HG03064 (cell line): Measurements from ENCODE around the gene FAM111B.
"Not testable (repeated sequence)": the region's sequence is repeated elsewhere in the genome, so short reads cannot be mapped to it uniquely, and the experiment has no call there.

Source experiments
- ATAC-seq: cut with Tn5 transposase; IDR thresholded peaks from one replicate; pipeline ENCODE4 v1.9.1; 2021; ENCODE audit warnings: low read depth; ENCODE audit not compliant: unreplicated experiment

Gene FAM111B

DNA sequence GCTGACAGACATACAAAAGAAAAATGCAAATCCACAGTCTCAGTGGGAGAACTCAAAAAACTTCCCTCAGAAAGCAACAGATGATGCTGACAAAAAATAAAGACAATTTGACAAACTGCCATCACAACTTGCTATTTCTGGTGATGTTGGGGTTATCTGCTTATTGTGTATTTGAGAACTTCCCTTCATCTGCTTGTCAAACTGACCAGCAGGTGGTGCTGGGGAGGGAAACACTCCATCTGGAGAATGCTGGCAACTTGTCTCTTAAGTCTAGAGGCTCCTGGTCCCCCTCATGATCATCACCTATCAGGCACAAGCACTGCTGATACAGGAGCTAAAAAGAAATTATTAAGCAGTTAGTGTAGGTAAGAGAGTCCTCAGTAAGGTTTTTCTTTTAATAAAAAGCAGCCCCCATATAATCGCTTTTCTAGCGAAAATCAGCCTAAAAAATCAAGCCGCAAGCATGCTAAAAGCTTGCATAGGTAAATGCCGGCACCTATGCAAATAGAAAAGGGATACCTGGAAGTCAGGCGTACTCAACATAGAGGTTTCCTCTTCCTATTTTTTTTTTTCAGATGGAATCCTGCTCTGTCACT lies 9.8 kb upstream of the FAM111B start:
- peak; percentile 42 for ATAC-seq

DNA sequence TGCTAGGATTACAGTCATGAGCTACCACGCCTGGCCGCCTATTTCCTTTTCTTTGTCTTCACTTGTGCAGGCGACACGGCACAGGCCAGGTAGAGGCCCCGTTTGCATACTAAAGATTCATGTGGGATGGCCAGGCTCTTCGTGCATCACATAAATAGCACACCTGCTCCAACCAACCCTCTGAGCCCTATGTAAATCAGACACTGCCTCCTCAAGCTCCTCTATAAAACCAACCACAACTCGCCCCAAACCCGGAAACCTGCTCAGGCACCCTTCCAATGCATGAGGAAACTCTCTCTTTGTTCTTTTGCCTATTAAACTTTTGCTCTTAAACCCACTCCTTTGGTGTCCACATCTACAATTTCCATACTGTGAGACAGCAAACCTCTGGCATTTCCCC lies 9.1 kb upstream of the FAM111B start:
- not testable (repeated sequence) for ATAC-seq

DNA sequence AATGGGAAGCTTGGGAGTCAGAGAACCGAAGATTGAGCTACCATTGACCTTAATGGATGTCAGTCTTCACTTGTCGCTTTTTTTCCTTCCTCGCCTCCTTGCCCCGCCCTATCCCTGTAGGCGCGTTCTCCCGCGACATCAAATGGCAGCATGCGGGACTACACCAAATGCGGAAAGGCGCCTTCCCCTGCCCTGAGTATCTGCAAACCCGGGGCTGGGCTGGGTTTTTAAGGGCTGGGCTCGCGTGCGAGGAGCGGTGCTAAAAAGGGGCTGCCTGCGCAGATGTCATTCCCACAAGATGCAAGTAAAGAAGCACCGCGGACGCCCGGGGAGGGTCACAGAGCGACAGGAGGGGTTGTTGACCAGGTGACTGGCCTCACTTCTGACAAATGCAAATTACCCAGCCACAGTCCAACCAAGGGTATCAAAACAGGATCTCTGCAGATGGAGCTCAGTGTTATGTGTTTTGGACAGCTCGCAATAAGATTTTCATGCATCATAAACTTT lies 4.7 kb upstream of the FAM111B start:
- peak; percentile 60 for ATAC-seq

DNA sequence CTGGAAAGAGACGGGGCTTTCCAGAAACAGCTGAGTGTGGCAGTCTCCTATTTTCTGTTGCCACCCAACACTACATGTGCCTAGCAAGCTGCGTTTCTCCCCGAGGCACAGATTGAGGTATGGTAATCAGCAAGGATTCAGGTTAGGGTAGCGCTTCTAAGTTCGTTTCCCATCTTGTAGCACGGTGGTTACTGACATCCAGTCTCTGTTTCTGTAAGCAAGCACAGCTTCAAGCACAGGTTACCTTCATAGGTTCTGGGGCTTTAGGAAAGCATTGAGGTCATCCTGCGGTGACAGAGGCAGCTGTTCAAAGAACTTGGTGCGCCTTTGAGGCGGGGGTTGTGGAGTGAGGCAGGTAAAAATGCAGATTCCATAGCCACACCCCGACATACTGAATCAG lies 684 bp downstream of the FAM111B start:
- ATAC-seq: peak; percentile 32

DNA sequence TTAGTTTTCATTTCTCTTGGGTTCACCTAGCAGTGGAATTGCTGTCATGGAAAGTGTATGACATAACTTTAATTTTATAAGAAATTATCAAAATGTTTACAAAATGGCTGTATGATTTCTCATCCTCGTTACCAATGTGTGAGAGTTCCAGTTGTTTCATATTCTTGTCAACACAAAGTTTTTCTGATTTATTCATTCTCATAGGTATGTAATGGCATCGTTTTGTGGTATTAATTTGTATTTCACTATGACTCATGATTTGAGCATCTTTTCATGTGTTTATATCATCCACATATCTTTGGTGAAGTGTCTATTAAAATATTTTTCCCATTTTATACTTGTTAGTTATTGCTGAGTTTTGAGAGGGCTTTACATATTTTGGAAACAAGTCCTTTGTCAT lies 5.5 kb downstream of the FAM111B start:
- no peak for ATAC-seq

DNA sequence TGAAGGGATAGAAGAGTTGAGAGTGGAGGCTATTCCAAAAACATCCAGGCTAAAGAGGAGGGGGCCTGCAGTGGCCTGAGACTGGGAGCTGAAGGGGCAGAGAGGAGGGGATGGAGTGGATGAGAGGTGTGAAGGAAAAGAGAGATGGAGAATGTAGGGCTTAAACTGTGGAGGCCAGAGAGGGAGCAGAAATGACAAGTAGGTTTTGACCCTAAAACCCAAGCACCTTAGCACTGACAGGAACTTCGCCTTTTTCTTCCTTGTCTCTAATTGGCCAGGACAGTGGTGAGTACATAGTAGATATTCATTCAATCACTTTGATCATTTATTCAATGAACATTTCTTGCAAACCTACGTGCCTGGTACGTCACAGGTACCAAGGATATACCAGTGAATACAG lies 7.3 kb downstream of the FAM111B start:
- ATAC-seq: no peak

DNA sequence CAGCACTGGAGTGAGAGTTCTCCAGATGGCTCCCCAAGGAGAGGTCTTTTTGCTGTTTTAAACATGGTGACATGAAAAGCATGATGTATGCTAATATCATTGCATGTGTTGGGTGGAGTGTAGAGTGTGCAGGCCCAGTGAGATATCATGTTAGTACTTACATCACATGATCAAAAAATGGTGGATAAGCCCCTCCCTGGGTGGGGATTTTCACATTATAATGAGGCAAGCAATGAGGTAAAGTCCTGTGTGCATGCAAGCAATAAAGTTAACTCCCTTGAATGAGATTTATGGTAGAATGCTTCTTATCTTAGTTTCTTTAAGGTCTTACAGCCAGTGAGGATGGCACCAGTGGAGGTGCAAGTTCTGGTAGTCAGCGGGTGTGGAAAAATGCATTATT lies 8.5 kb downstream of the FAM111B start:
- no peak for ATAC-seq

DNA sequence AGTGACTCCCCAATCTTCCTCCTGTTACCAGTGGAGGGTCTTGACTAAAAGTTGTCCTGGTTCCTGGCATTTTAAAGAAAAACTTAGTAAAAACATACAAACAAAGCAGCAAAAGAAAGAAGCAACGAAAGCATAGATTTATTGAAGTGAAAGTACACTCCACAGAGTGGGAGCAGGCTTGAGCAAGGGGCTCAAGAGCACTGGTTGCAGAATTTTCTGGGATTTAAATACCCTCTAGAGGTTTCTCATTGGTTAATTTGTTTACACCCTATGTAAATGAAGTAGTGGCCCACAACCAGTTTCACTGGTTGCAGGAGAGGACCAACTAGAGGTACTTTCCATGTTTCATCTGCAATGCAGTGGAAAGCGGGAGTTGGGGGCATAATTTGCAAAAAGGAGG lies 10.7 kb downstream of the FAM111B start:
- ATAC-seq: no peak

DNA sequence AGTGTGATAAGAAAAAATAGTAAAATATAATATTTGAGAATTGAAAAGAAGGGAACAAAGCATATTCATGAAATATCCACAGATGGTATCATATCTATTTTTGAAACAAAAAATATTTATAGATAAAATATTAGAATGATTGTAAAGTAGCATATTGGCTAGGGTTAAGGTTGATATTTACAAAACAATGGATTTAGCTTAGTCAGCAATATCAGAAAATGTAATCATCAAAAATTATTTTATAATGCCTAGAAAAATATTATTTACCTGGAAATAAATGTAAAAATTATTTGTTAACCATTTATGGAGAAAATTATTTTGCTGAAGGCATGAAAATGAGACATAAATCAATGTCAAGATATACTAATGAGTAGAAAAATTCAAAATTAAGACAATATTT lies 12.8 kb downstream of the FAM111B start:
- ATAC-seq: no peak

DNA sequence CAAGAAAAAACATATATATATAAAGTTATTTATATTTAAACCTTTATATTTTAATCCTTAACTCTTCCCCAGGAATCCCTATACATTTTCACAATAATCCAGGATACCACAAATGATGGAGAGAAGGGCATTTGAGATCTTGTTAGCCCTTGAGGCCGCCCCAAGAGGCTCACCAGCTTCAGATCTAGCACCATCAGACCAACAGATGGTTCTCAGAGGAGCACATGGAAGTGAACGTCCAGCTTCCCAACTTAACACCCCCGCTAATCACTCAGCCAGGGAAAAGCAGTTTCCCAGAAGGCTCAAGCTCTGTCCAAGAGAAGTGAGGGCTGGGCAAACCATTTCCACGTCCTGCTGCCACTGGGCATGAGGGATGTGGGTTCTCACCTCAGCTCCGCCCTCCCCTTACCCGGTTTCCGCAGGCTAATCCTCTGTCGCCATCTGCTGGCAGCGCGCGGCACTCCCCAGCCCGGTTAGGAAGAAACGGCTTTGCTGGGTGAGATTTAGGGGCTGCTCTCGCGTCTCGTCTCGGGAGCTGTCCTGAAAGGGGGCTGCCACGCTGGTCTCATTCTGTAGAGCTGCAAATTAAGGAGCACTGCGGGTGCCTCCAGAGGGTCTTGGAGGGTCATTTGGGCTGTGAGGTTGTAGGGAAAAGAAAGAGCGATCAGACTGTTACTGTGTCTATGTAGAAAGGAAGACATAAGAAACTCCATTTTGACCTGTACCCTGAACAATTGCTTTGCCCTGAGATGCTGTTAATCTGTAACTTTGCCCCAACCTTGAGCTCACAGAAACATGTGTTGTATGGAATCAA lies 28.8 kb downstream of the FAM111B start:
- ATAC-seq: peak; percentile 93

DNA sequence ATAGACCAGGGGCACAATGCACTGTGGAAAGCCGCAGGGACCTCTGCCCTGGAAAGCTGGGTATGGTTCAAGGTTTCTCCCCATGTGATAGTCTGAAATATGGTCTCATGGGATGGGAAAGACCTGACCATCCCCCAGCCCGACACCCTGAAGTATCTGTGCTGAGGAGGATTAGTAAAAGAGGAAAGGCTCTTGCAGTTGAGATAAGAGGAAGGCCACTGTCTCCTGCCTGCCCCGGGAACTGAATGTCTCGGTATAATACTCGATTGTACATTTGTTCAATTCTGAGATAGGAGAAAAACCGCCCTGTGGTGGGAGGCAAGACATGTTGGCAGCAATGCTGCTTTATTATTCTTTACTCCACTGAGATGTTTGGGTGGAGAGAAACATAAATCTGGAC lies 29.5 kb downstream of the FAM111B start:
- ATAC-seq: not testable (repeated sequence)

DNA sequence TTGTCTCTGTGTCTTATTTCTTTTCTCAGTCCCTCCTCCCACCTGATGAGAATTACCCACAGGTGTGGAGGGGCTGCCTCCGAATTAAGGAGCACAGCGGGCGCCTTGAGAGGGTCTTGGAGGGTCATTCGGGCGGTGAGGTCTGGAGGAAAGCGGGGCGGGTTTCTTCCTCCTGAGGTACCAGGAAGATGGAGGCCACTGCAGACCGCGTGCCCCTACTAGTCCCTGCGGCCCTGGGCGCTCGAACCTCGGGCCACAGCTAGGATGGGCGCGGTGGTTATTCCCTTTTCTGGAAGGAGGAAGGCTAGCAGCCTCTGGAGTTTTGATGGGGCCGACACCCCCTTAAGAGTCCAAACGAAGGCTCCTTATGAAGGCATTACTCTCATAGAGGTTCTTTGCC lies 30.2 kb downstream of the FAM111B start:
- ATAC-seq: no peak

DNA sequence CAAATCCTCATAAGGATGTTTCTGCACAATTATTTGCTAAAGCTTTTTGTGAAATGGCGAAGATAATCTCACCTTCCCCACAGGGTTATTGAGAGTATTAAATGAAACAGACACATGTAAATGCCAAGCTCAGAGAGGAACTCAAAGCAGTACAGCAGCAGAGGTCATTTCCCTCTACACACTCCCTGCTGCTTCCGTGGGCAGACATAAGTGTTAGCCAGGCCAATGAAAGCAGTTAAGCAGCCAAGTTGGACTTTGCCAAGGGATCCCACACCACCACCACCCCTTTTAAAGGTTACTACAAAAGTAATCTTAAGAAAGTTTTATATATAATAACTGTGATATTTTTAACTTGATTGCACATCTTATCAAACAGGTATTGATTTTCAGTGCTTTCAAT lies 31.6 kb downstream of the FAM111B start:
- ATAC-seq: no peak

DNA sequence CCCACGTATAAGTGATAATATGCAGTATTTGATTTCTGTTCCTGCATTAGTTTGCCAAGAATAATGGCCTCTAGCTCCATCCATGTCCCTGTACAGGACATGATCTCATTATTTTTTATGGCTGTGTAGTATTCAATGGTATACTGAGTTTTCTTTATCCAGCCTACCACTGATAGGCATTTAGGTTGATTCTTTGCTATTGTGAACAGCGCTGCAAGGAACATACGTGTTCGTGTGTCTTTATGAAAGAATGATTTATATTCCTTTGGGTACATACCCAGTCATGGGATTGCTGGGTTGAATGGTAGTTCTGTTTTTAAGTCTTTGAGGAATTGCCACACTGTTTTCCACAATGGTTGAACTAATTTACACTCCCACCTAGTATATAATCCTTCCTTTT lies 34.2 kb downstream of the FAM111B start:
- ATAC-seq: no peak

DNA sequence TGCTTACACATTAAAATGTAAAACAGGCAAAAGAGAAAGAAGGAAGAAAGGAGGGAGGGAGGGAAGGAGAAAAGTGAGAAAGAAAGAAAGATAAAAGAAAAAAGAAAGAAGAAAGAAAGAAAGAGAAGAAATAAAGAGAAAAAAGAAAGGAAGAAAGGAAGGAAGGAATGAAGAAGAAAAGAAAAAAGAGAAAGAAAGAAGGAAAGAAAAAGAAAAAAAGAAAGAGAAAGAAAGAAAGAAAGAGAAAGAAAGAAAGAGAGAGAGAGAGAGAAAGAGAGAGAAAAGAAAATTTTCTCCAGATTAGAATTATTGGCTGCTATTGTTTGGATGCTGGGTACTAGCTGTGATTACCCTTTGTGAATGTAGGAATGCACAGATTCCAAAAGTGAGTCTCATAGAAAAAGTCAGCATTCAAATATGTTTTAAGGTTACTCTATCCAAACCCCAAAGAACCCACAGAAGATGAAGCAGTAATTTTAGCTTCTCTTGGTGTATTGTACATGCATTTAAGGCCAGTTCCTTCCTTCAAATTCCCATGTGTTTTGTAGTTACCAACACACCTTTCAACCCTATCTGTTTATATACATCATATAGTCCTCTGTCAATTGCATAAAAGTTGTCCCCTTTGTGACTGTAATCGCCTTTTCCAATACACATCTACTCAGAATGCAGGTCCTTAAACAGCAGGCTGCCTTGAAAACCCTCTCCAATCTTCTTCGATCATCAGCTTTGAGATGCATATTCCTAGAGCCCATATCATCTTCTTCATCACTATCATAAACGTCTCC lies 34.8 kb downstream of the FAM111B start:
- peak; percentile 1 for ATAC-seq

DNA sequence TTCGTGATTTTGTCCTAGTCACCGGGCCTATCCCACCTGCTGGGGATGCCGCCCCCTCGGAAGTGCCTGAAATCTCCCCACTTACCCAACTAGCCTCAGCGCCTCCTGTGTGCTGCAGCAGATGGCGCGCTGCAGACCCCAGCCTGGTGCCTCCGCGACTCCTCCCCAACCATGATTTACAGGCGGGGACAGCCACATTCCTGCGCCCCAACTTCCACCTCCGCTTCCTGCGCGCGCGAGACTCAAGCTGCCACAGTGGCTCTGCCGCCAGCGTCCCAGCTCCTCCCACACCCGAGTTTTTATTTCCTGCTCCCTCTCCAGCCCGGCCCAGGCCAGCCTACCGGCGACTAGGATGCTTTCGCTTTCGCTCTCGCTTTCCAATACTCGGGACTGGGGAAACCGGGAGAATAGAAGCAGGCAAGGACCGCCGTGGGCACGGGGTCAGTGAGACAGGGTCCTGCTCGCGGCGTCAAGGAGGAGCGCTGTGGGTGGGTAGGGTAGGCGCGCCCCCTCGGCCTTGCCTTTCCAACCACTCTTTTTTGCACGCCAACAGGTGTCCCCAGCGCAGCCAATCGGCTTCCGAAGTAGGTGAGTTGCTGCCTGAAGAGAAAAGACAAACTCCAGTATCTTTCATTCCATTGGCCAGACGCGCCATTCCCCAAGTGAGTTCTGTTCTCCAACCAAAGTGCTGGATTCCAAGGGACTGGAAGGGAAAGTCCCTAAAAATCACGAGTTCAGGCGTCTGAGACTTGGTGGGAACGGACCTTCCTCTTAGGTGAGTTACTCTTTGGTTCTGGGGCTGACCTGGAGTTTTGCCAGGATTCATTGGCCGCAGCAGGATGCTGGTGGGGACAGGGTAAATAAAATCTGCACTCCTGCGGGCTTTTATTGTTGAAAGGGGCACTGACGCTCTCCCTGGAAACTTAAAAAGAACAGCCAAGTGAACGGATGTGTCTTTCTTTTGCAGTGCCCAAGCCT lies 35.8 kb downstream of the FAM111B start, which contains the start of gene FAM111A:
Gene FAM111A (plus strand): TSS at position 327 of the 978 bp plus-strand sequence. CDS start 6,017 bp downstream, outside the sequence.
- peak; percentile 78 for ATAC-seq

DNA sequence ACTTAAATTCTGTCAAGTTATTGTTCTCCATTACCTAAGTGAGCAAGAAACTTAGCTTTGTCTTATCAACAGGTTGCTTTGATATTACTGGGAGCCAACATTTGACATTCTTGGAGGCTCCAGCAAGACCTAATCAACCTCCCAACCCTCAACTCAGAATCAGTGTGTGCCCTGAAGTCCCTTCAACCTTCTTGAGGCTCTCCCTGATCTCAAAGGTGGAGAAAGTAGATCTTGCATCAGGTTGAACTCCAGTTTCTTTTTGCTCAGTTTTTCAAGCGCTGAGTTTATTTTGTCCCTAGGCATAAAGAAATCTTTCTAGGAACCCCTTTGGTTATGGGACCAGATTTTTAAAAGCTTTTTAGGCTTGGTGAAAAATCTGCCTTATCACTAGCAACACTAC lies 37.1 kb downstream of the FAM111B start:
- ATAC-seq: no peak

DNA sequence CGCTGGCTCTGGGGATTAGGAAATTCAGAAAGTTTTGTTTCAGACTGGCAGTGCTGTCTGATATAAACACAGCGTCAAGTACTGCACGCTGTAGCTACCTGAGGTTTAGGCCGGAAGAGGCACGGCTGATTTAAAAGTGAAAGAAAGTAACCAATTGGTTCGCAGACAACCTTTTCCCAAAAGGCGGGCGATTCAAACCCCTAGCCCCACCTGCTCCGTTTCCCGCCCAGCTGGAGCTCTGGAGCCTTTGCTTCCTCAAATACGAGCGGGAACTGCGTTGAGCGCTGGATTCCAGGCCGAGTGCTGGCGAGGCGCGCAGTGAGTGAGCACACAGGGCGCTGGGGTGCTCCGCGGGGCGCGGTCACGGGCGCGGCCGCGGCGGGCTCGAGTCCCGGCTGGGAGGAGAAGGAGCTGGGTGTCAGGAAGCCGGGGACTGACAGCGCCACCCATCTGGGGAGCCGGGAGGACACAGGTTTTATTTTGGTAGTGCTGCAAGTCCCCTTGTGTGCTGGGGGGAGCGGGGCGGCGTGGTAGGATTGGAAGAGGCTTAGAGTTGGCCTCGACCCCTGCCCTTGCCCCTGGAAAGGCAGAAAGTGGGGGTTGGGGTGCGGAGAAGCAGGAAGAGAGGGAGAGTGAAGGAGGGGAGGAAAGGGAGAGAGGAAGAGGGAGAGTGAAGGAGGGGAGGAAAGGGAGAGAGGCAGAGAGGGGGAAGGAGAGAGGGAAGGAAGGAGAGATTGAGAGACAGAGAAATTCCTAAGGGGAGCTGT lies 37.7 kb downstream of the FAM111B start:
- peak; percentile 47 for ATAC-seq

DNA sequence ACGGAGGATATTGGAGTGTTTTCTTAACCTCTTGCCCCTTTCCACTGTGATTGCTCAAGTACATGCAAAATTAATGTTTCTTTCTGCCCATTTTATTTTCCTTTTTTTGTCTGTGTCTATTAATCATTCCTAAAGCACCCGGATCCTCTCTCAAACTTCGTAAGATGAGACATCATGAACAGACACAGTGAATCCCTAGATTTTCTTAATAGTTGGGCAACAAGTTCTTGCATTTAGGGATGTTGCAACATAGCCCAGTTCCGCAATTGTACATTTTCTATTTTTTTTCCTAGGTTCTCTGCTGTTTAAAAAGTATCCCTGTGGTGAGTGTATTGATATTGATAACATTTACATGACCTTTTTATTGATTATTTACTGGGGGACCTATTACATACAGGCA lies 38.5 kb downstream of the FAM111B start:
- ATAC-seq: no peak
